Activated CD8-positive, alpha-beta T cell treated with anti-CD3 and anti-CD28 coated beads, Interleukin-2, amount 10 ng/mL, durations not matched to agents 7 days and 5 days (primary cell): ENCODE measurements around the gene VEGFA. TPM values are rescaled to one million over a fixed set of nuclear protein-coding genes. Genes with fewer than 3 reads are reported as not detected.

Experiments
- ATAC-seq: fragments of 150-1000 bp; cut with Tn5 transposase; one replicate; pipeline ENCODE4 v1.10.0; 2021; ENCODE audit warnings: moderate library complexity
- CTCF ChIA-PET: fragments of 350-600 bp; sonication (Branson Sonifier 250); formaldehyde crosslinking; loops from one replicate; lab custom pipeline; 2021; ENCODE audit warnings: antibody characterized with exemption; lab: Charles Lee
- POLR2A ChIA-PET: fragments of 350-600 bp; sonication (Branson Sonifier 250); formaldehyde crosslinking; loops from one replicate; lab custom pipeline; 2021; ENCODE audit warnings: antibody characterized with exemption; lab: Charles Lee
- DNase-seq: peaks from one replicate; pipeline ENCODE4 v3.0.0-alpha.2; 2020
- H3K27ac Mint-ChIP-seq: one replicate; pipeline ENCODE4 v1.8.0; 2021; ENCODE audit warnings: mild to moderate bottlenecking, mixed read lengths
- H3K27me3 Mint-ChIP-seq: one replicate; pipeline ENCODE4 v1.8.0; 2021; ENCODE audit warnings: low read depth, mixed read lengths
- H3K36me3 Mint-ChIP-seq: one replicate; pipeline ENCODE4 v1.8.0; 2021; ENCODE audit warnings: low read depth, mixed read lengths
- H3K4me1 Mint-ChIP-seq: one replicate; pipeline ENCODE4 v1.8.0; 2021; ENCODE audit warnings: low read depth, mixed read lengths
- H3K4me3 Mint-ChIP-seq: one replicate; pipeline ENCODE4 v1.8.0; 2021; ENCODE audit warnings: mild to moderate bottlenecking, mixed read lengths
- H3K9me3 Mint-ChIP-seq: one replicate; pipeline ENCODE4 v1.8.0; 2022; ENCODE audit warnings: mixed read lengths; ENCODE audit not compliant: insufficient read depth
- total RNA-seq, 2 experiments: library from RNA; stranded (reverse); gene quantifications; one replicate each; pipeline ENCODE4 v1.2.3, GENCODE V29; 2021

The VEGFA gene
- 10 to 100 TPM; 37.9 to 39.3 TPM for total RNA-seq

GRCh38 chr6:43769526-43770371, at the start of gene VEGFA:
Gene VEGFA, plus strand, starts transcription at chr6:43770211.
- H3K4me1 Mint-ChIP-seq = peaks cover 37% of the 10 kb centered on the region
- H3K4me3 Mint-ChIP-seq = peak within 1 kb of the TSS; percentile 97
- H3K27ac Mint-ChIP-seq = peak within 1 kb of the TSS; percentile 85
- DNase-seq = peak; percentile 92
- ChIA-PET CTCF (interaction anchor here (0.7 to 4.5 kb wide), 44 partner anchors 10 to 392 kb away, joined by 3 to 92 read pairs (median 4); partner anchors contain the start of genes GTPBP2 and MRPS18A), POLR2A (interaction anchor here (0.7 to 1.0 kb wide), 2 partner anchors 280 to 304 kb away, joined by 3 to 4 read pairs; no protein-coding TSS in a partner anchor)
- no peaks in the 10 kb centered on the region for H3K9me3 Mint-ChIP-seq
- peak; percentile 73 for ATAC-seq
- H3K27me3 Mint-ChIP-seq = peaks cover 9% of the 10 kb centered on the region
- peaks cover 14% of the 10 kb centered on the region for H3K36me3 Mint-ChIP-seq

- peaks cover 16% of the 10 kb centered on the region for H3K27me3 Mint-ChIP-seq
Observed at GRCh38 chr6:43720999-43721398, 49.0 kb upstream of the VEGFA start.

GRCh38 chr6:43722920-43723545, 47.0 kb upstream of the VEGFA start:
- POLR2A ChIA-PET = no interaction called here
- Mint-ChIP-seq H3K36me3 (no peaks in the 10 kb centered on the region), H3K27me3 (peaks cover 18% of the 10 kb centered on the region), H3K9me3 (no peaks in the 10 kb centered on the region), H3K27ac (no peak overlapping the region), H3K4me1 (peaks cover 30% of the 10 kb centered on the region), H3K4me3 (no peak overlapping the region)
- DNase-seq (no peak), ATAC-seq (no peak)
- CTCF ChIA-PET = interaction anchor here (0.6 to 4.9 kb wide), 8 partner anchors 8 to 356 kb away, joined by 3 to 38 read pairs (median 9); partner anchors contain the start of gene VEGFA

More at GRCh38 chr6:43720999-43721398, 49.0 kb upstream of the VEGFA start:
- H3K27ac Mint-ChIP-seq = no peak overlapping the region
- H3K9me3 Mint-ChIP-seq = no peaks in the 10 kb centered on the region
- no peak overlapping the region for H3K4me3 Mint-ChIP-seq
- DNase-seq (no peak), ATAC-seq (no peak)
- ChIA-PET POLR2A (no interaction called here), CTCF (interaction anchor here (0.9 to 4.9 kb wide), 4 partner anchors 49 to 358 kb away, joined by 3 to 38 read pairs (median 20); partner anchors contain the start of gene VEGFA)
- no peaks in the 10 kb centered on the region for H3K36me3 Mint-ChIP-seq
- H3K4me1 Mint-ChIP-seq = peaks cover 27% of the 10 kb centered on the region

GRCh38 chr6:43723737-43724295, 46.2 kb upstream of the VEGFA start:
- Mint-ChIP-seq H3K4me1 (peaks cover 30% of the 10 kb centered on the region), H3K4me3 (no peak overlapping the region), H3K36me3 (no peaks in the 10 kb centered on the region), H3K27me3 (peaks cover 18% of the 10 kb centered on the region), H3K9me3 (no peaks in the 10 kb centered on the region), H3K27ac (no peak overlapping the region)
- ChIA-PET POLR2A (interaction anchor here (0.8 kb wide), 1 partner anchor 39 kb away, joined by 4 read pairs; no protein-coding TSS in a partner anchor), CTCF (interaction anchor here (0.6 to 4.9 kb wide), 23 partner anchors 9 to 355 kb away, joined by 3 to 38 read pairs (median 6); partner anchors contain the start of gene VEGFA)
- DNase-seq = peak; percentile 83
- ATAC-seq = peak; percentile 83

GRCh38 chr6:43724354-43724753, 45.7 kb upstream of the VEGFA start:
- H3K27me3 Mint-ChIP-seq = peaks cover 18% of the 10 kb centered on the region
- ATAC-seq (no peak), DNase-seq (no peak)
- H3K9me3 Mint-ChIP-seq = no peaks in the 10 kb centered on the region
- H3K27ac Mint-ChIP-seq = peak overlapping the region; percentile 87
- no peaks in the 10 kb centered on the region for H3K36me3 Mint-ChIP-seq
- ChIA-PET CTCF (interaction anchor here (0.7 to 4.9 kb wide), 22 partner anchors 8 to 355 kb away, joined by 3 to 38 read pairs (median 6); partner anchors contain the start of gene VEGFA), POLR2A (interaction anchor here (0.8 to 1.1 kb wide), 3 partner anchors 39 to 350 kb away, joined by 3 to 4 read pairs (median 3); no protein-coding TSS in a partner anchor)
- H3K4me1 Mint-ChIP-seq = peaks cover 30% of the 10 kb centered on the region
- peak overlapping the region; percentile 39 for H3K4me3 Mint-ChIP-seq

GRCh38 chr6:43724914-43725642, 44.9 kb upstream of the VEGFA start:
- Mint-ChIP-seq H3K36me3 (no peaks in the 10 kb centered on the region), H3K4me3 (peak overlapping the region; percentile 39), H3K9me3 (no peaks in the 10 kb centered on the region), H3K4me1 (peaks cover 30% of the 10 kb centered on the region), H3K27me3 (peaks cover 15% of the 10 kb centered on the region), H3K27ac (peak overlapping the region; percentile 87)
- POLR2A ChIA-PET = interaction anchor here (0.7 to 1.1 kb wide), 4 partner anchors 49 to 350 kb away, joined by 3 to 4 read pairs (median 3); no protein-coding TSS in a partner anchor
- CTCF ChIA-PET = interaction anchor here (0.6 to 4.9 kb wide), 24 partner anchors 8 to 512 kb away, joined by 3 to 38 read pairs (median 5); partner anchors contain the start of gene VEGFA
- DNase-seq (peak; percentile 79), ATAC-seq (peak; percentile 78)

- ATAC-seq (peak; percentile 6), DNase-seq (peak; percentile 25)
- Mint-ChIP-seq H3K36me3 (peaks cover 2% of the 10 kb centered on the region), H3K4me3 (peak overlapping the region; percentile 35), H3K27me3 (peaks cover 15% of the 10 kb centered on the region), H3K4me1 (peaks cover 30% of the 10 kb centered on the region), H3K9me3 (peaks cover 6% of the 10 kb centered on the region), H3K27ac (peak overlapping the region; percentile 87)
- CTCF ChIA-PET = interaction anchor here (0.9 to 4.9 kb wide), 9 partner anchors 11 to 353 kb away, joined by 3 to 38 read pairs (median 17); partner anchors contain the start of gene VEGFA
- POLR2A ChIA-PET = interaction anchor here (0.9 to 1.1 kb wide), 2 partner anchors 48 to 347 kb away, joined by 3 to 4 read pairs; no protein-coding TSS in a partner anchor
Observed at GRCh38 chr6:43725643-43726580, 44.1 kb upstream of the VEGFA start.

- no peak overlapping the region for H3K4me3 Mint-ChIP-seq
- H3K27me3 Mint-ChIP-seq = peaks cover 6% of the 10 kb centered on the region
- H3K4me1 Mint-ChIP-seq = peaks cover 30% of the 10 kb centered on the region
- H3K36me3 Mint-ChIP-seq = peaks cover 5% of the 10 kb centered on the region
- no peak overlapping the region for H3K27ac Mint-ChIP-seq
- ChIA-PET POLR2A (interaction anchor here (0.7 kb wide), 1 partner anchor 9 kb away, joined by 3 read pairs; no protein-coding TSS in a partner anchor), CTCF (interaction anchor here (1.0 kb wide), 1 partner anchor 42 kb away, joined by 3 read pairs; no protein-coding TSS in a partner anchor)
- H3K9me3 Mint-ChIP-seq = peaks cover 13% of the 10 kb centered on the region
- DNase-seq (no peak), ATAC-seq (no peak)
Observed at GRCh38 chr6:43727634-43728033, 42.4 kb upstream of the VEGFA start.

- ChIA-PET POLR2A (no interaction called here), CTCF (interaction anchor here (1.0 kb wide), 1 partner anchor 41 kb away, joined by 3 read pairs; no protein-coding TSS in a partner anchor)
- H3K36me3 Mint-ChIP-seq = peaks cover 5% of the 10 kb centered on the region
- H3K27me3 Mint-ChIP-seq = peaks cover 6% of the 10 kb centered on the region
- peaks cover 13% of the 10 kb centered on the region for H3K9me3 Mint-ChIP-seq
- H3K4me1 Mint-ChIP-seq = peaks cover 31% of the 10 kb centered on the region
- H3K4me3 Mint-ChIP-seq = no peak overlapping the region
- DNase-seq (no peak), ATAC-seq (no peak)
- no peak overlapping the region for H3K27ac Mint-ChIP-seq
Observed at GRCh38 chr6:43728586-43728985, 41.4 kb upstream of the VEGFA start.
